Stimulated activated CD4-positive, alpha-beta T cell treated with anti-CD3 and anti-CD28 coated beads, Interleukin-4, amount 100 ng/mL, for 48 hours (primary cell): ENCODE measurements around the gene SUSD1.
"Not testable (repeated sequence)": the region's sequence is repeated elsewhere in the genome, so short reads cannot be mapped to it uniquely, and the experiment has no call there.

Source experiments
- DNase-seq, 2 donors: peaks; one replicate each; pipeline ENCODE4 v3.0.0-alpha.2; 2020; ENCODE audit warnings: low read depth in 2 of 2

The SUSD1 gene

GRCh38 chr9:112173489-112174221, 1.4 kb downstream of the SUSD1 start:
- DNase-seq = no peak

- no peak for DNase-seq
Observed at GRCh38 chr9:112170968-112171367, 4.1 kb downstream of the SUSD1 start.

- DNase-seq = no peak
Observed at GRCh38 chr9:112170235-112170634, 4.9 kb downstream of the SUSD1 start.

GRCh38 chr9:112169368-112169767, 5.7 kb downstream of the SUSD1 start:
- DNase-seq = no peak

- no peak for DNase-seq
Observed at GRCh38 chr9:112168197-112168596, 6.9 kb downstream of the SUSD1 start.

GRCh38 chr9:112166176-112167140, 8.6 kb downstream of the SUSD1 start:
- DNase-seq = no peak

- DNase-seq = no peak
Observed at GRCh38 chr9:112162621-112163413, 12.3 kb downstream of the SUSD1 start.

- DNase-seq = no peak
Observed at GRCh38 chr9:112159781-112160180, 15.3 kb downstream of the SUSD1 start.

GRCh38 chr9:112158656-112159367, 16.3 kb downstream of the SUSD1 start:
- no peak for DNase-seq

- no peak for DNase-seq
Observed at GRCh38 chr9:112157961-112158360, 17.1 kb downstream of the SUSD1 start.

GRCh38 chr9:112157087-112157486, 18.0 kb downstream of the SUSD1 start:
- no peak for DNase-seq

GRCh38 chr9:112149211-112149610, 25.9 kb downstream of the SUSD1 start:
- no peak for DNase-seq

GRCh38 chr9:112145886-112146285, 29.2 kb downstream of the SUSD1 start:
- DNase-seq = no peak

- DNase-seq = no peak
Observed at GRCh38 chr9:112144807-112145206, 30.3 kb downstream of the SUSD1 start.

GRCh38 chr9:112142420-112142819, 32.7 kb downstream of the SUSD1 start:
- no peak for DNase-seq

- no peak for DNase-seq
Observed at GRCh38 chr9:112140936-112141335, 34.2 kb downstream of the SUSD1 start.

GRCh38 chr9:112137066-112137465, 38.0 kb downstream of the SUSD1 start:
- DNase-seq = no peak

- no peak for DNase-seq
Observed at GRCh38 chr9:112135706-112136105, 39.4 kb downstream of the SUSD1 start.

GRCh38 chr9:112133806-112134205, 41.3 kb downstream of the SUSD1 start:
- DNase-seq = not testable (repeated sequence)

- DNase-seq = no peak
Observed at GRCh38 chr9:112132356-112132755, 42.7 kb downstream of the SUSD1 start.

GRCh38 chr9:112130997-112131396, 44.1 kb downstream of the SUSD1 start:
- DNase-seq = no peak
